ENCODE measurements around the gene SLC27A4.

The SLC27A4 gene

GRCh38 chr9:128339761-128340690 lies at the start of gene SLC27A4:
TSS of gene SLC27A4 (plus strand) at chr9:128340527. CDS start at chr9:128343133, 2,606 bp downstream.
- peak; percentile 50 to 73 for DNase-seq

DNA sequence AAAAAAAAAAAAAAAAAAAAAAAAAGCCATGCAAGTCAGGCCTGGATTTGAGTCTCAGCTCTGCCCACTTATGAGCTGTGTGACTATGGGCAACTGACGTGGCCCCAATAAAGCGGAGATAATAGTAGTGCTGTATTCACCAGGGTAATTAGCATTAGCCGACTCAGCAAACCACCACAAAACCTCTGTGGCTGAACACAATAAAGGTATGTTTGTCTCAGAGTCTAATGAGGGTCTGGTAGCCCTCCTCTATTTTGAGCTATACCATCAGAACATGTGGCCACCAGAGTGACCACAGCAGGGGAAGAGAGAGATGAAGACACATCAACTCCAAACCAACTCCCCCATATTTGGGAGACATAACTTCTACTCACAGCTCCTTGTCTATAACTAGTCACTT lies 48.3 kb upstream of the SLC27A4 start:
- DNase-seq: no peak

DNA sequence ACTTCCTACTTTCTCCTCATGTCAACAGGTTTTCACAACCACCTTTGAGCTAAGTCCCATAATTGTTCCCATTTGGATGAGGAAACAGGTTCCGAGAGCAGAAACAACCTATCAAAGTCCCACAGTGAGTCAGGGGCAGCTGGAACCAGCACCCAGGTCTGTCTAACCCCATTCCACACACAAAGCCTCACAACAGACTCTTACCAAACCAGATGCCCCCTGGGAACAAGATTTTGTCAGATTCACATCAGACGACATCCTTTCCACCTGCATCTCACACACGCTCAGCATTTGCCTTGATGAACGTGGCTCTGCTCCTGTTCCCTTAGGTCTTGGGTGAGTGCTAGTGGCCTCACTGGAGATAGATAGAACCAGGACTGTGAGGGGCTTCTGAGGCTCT lies 47.2 kb upstream of the SLC27A4 start:
- DNase-seq: no peak

DNA sequence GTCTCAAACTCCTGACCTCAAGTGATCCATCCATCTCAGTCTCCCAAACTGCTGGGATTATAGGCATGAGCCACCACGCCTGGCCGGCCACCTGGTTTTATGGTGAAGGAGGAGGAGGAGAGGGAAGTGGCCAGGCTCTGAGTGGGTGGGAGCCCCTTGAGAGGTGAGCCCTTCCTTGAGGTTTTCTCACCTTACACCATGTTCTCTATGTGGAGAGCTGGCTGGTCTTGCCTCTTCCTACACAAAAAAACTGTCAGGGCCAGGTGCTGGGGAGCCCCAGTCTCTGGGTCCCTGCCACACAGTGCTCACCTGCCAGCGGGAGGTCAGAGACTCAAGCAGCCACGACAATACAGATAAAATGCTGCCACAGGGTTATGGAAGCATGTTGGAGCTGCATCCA lies 46.2 kb upstream of the SLC27A4 start:
- DNase-seq: no peak

DNA sequence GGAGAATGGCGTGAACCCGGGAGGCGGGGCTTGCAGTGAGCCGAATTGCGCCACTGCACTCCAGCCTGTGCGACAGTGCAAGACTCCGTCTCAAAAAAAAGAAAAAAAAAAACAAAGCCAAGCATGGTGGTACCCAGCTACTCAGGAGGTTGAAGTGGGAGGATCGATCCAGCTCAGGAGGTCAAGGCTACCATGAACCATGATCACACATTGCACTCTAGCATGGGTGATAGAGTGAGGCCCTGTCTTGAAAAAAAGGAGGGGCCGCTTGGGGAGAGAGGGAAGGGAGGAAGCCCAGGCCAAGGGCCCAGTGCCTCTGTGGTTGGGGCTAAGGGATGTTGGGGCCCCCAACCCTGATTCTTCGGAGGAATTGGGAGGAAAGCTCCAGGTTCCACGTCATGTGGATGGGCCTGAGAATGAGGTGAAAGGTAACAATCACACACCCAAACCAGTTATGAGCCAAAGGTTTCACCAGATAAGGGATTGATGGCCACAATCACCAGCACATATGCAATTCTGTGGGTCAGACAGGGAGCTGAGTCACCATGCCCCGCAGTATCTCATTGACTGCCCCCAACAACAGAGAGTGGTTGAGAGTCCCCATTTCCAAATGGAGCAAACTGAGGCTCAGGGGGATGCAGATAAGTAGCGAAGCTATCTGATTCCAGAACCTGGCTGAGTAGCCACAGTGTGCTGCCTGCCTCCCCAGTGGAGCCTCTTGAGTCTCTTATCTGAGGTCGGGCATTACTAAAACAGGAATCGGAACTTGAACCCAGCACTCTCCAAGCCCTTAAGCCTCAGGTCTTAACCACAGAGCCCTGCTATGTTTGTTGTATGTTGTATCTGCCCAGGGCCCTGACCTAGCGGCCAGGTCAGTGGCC lies 43.7 kb upstream of the SLC27A4 start:
- DNase-seq: no peak

DNA sequence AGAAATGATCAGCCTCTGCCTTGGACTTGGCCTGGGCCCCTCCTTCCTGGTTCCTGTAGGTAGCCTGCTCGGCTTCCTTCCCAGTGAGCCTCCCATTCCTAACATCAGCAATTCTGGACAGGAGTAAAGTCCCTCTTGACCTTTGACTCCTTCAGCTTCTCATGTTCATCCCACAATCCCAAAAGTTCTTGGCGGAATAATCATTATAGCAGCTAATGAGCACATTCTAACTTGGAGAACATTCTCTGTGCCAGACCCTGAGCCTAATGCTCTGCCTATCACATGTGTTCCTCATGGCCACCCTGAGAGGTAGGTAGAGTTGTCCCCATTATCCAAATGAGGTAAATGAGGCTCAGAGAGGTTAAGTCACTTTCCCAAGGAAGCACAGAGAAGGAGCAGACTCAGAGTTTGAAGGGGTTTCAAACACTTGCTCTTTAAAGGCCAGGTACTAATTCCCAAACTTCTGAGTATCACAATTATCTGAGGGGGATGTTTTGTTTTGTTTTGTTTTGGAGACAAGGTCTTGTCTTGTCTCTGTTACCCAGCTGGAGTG lies 43.0 kb upstream of the SLC27A4 start:
- DNase-seq: no peak

GRCh38 chr9:128298535-128299482 lies 41.5 kb upstream of the SLC27A4 start:
- no peak for DNase-seq

- no peak for DNase-seq
Observed at GRCh38 chr9:128304136-128304970, 36.0 kb upstream of the SLC27A4 start.

GRCh38 chr9:128304971-128305288 lies 35.4 kb upstream of the SLC27A4 start:
- no peak for DNase-seq

DNA sequence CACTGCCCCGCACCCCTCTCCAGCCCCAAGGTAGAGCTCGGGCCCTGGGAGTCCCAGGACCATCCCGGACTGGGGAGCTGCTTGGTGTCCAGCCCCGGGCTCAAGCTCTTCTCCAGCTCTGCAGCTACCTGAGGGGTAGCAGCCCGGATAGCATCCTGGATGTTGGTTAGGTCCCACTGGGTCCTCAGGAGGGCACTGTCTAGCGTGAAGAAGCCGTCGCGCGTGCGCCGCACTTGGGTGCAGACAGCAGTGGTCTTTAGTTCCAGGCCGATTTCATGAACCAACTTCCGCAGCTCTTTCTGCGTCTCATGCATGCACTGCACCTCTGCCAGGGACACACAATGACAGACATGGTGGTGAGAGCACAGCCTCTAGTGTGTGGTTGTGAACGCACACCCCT lies 30.8 kb upstream of the SLC27A4 start:
- no peak for DNase-seq

DNA sequence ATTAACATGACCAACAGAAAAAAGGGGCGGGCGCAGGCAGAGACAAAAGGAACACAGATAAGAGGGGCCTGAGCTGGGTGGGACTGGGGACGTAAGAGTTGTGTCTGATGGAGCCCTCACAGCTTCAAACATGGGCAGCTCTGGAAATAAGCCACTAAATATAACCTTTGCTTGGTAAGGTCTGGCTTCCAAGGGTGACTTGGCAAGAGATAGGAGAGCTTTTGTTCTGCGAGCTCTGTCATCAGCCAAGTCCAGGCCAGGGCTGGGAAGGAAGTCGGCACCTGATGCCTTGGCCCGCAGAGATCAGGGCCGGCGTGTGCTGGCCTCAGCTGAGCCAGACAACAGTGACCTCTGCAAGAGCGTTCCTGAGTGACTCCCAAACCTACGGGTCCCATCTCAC lies 29.9 kb upstream of the SLC27A4 start:
- DNase-seq: no peak

GRCh38 chr9:128314697-128315096 lies 25.6 kb upstream of the SLC27A4 start:
- DNase-seq: no peak

- DNase-seq: no peak
Observed at GRCh38 chr9:128316421-128316820, 23.9 kb upstream of the SLC27A4 start.

GRCh38 chr9:128317629-128318028 lies 22.7 kb upstream of the SLC27A4 start:
- DNase-seq: no peak

GRCh38 chr9:128321343-128321742 lies 19.0 kb upstream of the SLC27A4 start:
- no peak for DNase-seq

DNA sequence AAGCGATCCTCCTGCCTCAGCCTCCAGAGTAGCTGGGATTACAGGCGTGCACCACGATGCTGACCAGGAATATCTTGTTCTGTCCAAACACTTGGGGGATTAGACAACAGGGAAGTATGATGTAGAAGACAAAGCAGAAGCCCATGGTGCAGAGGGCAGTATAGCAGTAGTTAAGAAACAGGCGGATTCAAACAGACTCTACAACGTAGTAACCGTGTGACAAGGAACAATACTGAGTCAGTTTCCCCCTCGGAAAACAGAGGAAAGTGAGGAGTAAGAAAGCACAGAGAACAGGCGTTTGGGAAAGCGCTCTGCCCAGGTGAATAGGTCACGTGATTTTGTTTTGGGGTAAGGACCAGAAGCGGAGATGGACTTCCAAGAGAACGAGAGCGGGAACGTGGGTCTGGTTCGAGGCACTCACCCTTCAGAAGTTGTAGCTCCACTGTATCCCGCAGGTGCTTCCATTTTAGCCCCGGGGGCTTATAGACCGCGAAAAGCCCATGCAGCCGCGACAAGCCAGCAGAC lies 18.4 kb upstream of the SLC27A4 start:
- DNase-seq: peak in 1 of 2 experiments; percentile 87

GRCh38 chr9:128322404-128323211 lies 17.7 kb upstream of the SLC27A4 start, which contains the start of the genes COQ4 and TRUB2:
TSS of gene COQ4 (plus strand) at chr9:128322839. CDS start at chr9:128322859, 20 bp downstream.
TSS of gene TRUB2 (minus strand) at chr9:128322447. CDS start at chr9:128322408, 39 bp downstream.
- DNase-seq: peak; percentile 89 to 96

DNA sequence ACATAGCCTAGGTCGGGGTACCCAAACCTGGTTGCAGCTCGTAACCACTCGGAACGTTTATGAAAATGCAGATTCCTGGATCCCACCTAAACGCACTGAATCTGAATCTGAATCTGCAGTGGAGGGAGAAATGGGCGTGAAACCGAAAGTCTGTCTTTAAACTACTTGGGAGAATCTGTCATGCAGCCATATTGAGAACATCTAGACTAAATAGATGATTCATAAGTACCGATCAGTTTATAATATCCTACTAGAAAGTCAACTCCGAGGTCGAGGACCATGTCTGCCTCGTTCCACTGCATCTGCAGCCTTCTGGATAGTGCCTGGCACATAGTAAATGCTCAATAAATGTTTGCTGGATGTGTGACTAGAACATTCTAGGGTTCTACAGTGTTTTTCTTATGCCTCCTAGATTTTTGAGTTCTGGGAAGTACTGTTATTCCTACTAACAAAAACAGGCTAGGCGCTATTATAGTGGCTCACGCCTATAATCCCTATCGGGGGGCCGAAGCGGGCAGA lies 17.1 kb upstream of the SLC27A4 start:
- DNase-seq: no peak

GRCh38 chr9:128323791-128324190 lies 16.5 kb upstream of the SLC27A4 start:
- no peak for DNase-seq

GRCh38 chr9:128324401-128324800 lies 15.9 kb upstream of the SLC27A4 start:
- DNase-seq: no peak

All from SW 1271 (cell line).